Endothelial cell of umbilical vein (primary cell): Measurements from ENCODE around the gene TAS2R41. TPM values are rescaled to one million over a fixed set of nuclear protein-coding genes. Genes with fewer than 3 reads are reported as not detected.

ENCODE experiments used
- BruUV-seq: library from RNA; stranded (reverse); fragments of 400-500 nt; replicated peaks from 2 replicates; lab custom pipeline; 2021; lab: Mats Ljungman, UMichigan
- CTCF ChIA-PET: fragments of 300-600, 350-600 bp; sonication (Branson Sonifier 250); formaldehyde crosslinking; loops from one replicate; lab custom pipeline; 2021; ENCODE audit warnings: antibody characterized with exemption, inconsistent platforms; lab: Charles Lee
- POLR2A ChIA-PET: fragments of 300-600, 350-600 bp; sonication (Branson Sonifier 250); formaldehyde crosslinking; loops from one replicate; lab custom pipeline; 2021; ENCODE audit warnings: antibody characterized with exemption, inconsistent platforms; lab: Charles Lee
- DNase-seq: peaks from one replicate; pipeline ENCODE4 v3.0.0-alpha.2; 2011; ENCODE audit warnings: low read depth, low spot score
- FAIRE-seq: peaks from 2 replicates; lab custom pipeline; 2011; peaks lifted over from hg19 to GRCh38; lab: Jason Lieb, UNC
- H2AFZ ChIP-seq: 2 replicates; pipeline ENCODE4 v1.6.0; 2012; ENCODE audit warnings: low read depth, low read length, control low read depth, inconsistent platforms
- H3K27ac ChIP-seq: 2 replicates; pipeline ENCODE4 v1.5.1; 2011; ENCODE audit warnings: low read depth, mild to moderate bottlenecking, control low read depth, low read length, moderate library complexity; ENCODE audit not compliant: insufficient read depth
- H3K27me3 ChIP-seq, 2 experiments: 2 replicates each; pipeline versions ENCODE4 v1.6.0 to v1.6.1; 2011; ENCODE audit warnings: low read length in 2 of 2, mixed read lengths in 1 of 2; ENCODE audit not compliant: control insufficient read depth in 2 of 2, insufficient read depth in 2 of 2
- H3K36me3 ChIP-seq, 2 experiments: 2 replicates in 1 of 2; 3 replicates in 1 of 2; pipeline ENCODE4 v1.5.1; 2011; ENCODE audit warnings: low read length in 2 of 2, mild to moderate bottlenecking in 1 of 2, moderate library complexity in 1 of 2; ENCODE audit not compliant: control insufficient read depth in 2 of 2, insufficient read depth in 2 of 2; ENCODE audit errors: extremely low read depth in 1 of 2
- H3K4me1 ChIP-seq: 3 replicates; pipeline ENCODE4 v1.5.1; 2011; ENCODE audit warnings: mild to moderate bottlenecking, low read length; ENCODE audit not compliant: control insufficient read depth, insufficient read depth; ENCODE audit errors: extremely low read depth
- H3K4me2 ChIP-seq: 2 replicates; pipeline ENCODE4 v1.6.1; 2011; ENCODE audit warnings: low read length, control low read depth, mixed read lengths; ENCODE audit not compliant: insufficient read depth
- H3K4me3 ChIP-seq, 3 experiments: fragments of 200-600 bp in 1 of 3; sonication (generic), shearing (Covaris generic) in 1 of 3; replicated peaks in 1 of 3; 2 replicates each; pipeline ENCODE4 v1.5.1; 2011 to 2016; ENCODE audit warnings: control low read depth in 3 of 3, low read length in 3 of 3, mild to moderate bottlenecking in 2 of 3, inconsistent platforms in 1 of 3, low read depth in 1 of 3, moderate library complexity in 1 of 3; ENCODE audit not compliant: insufficient read depth in 1 of 3
- H3K79me2 ChIP-seq: 2 replicates; pipeline ENCODE4 v1.6.0; 2012; ENCODE audit warnings: low read length, inconsistent platforms; ENCODE audit not compliant: control insufficient read depth, insufficient read depth
- H3K9ac ChIP-seq: replicated peaks from 2 replicates; pipeline ENCODE3; 2011; ENCODE audit warnings: low read length, control low read depth; ENCODE audit not compliant: insufficient read depth; ENCODE audit errors: extremely low read depth
- H3K9me1 ChIP-seq: replicated peaks from 3 replicates; pipeline ENCODE4 v1.6.0; 2011; ENCODE audit warnings: mild to moderate bottlenecking, low read length; ENCODE audit not compliant: control insufficient read depth, insufficient read depth; ENCODE audit errors: extremely low read depth
- H3K9me3 ChIP-seq: replicated peaks from 2 replicates; pipeline ENCODE4 v1.5.1; 2012; ENCODE audit warnings: low read length, inconsistent platforms; ENCODE audit not compliant: control insufficient read depth, insufficient read depth
- H4K20me1 ChIP-seq: replicated peaks from 2 replicates; pipeline ENCODE3; 2011; ENCODE audit warnings: mild to moderate bottlenecking, low read length; ENCODE audit not compliant: control insufficient read depth, insufficient read depth; ENCODE audit errors: extremely low read depth
- CTCF ChIP-seq, 2 donors: IDR thresholded peaks; 1 replicate in 1 of 2; 2 replicates in 1 of 2; pipeline ENCODE4 v1.5.1; 2011; ENCODE audit warnings: low read length in 2 of 2, mild to moderate bottlenecking in 2 of 2, moderate library complexity in 2 of 2, control low read depth in 1 of 2, inconsistent platforms in 1 of 2, low read depth in 1 of 2; ENCODE audit not compliant: insufficient read depth in 1 of 2; ENCODE audit errors: extremely low read depth in 1 of 2
- EZH2 ChIP-seq: IDR thresholded peaks from 2 replicates; pipeline ENCODE4 v1.6.1; 2012; ENCODE audit warnings: borderline replicate concordance, low read depth, mild to moderate bottlenecking, moderate library complexity, low read length, inconsistent platforms; ENCODE audit not compliant: severe bottlenecking
- FOS ChIP-seq: IDR thresholded peaks from 2 replicates; pipeline ENCODE4 v1.6.1; 2011; ENCODE audit warnings: mild to moderate bottlenecking, low read length, moderate library complexity, borderline replicate concordance; ENCODE audit not compliant: insufficient read depth
- GATA2 ChIP-seq: IDR thresholded peaks from 2 replicates; pipeline ENCODE4 v1.7.0; 2011; ENCODE audit warnings: low read depth, mild to moderate bottlenecking, moderate library complexity, mixed read lengths, low read length; ENCODE audit not compliant: insufficient read length, insufficient read depth
- JUN ChIP-seq: IDR thresholded peaks from 2 replicates; pipeline ENCODE4 v1.6.1; 2011; ENCODE audit warnings: borderline replicate concordance, low read depth; ENCODE audit not compliant: insufficient read length, insufficient read depth
- MAX ChIP-seq: IDR thresholded peaks from 2 replicates; pipeline ENCODE4 v1.6.1; 2011; ENCODE audit not compliant: insufficient read depth, insufficient read length
- MYC ChIP-seq: IDR thresholded peaks from one replicate; pipeline ENCODE4 v1.6.1; 2011; ENCODE audit warnings: mild to moderate bottlenecking, low read depth, low read length
- POLR2A ChIP-seq: IDR thresholded peaks from 2 replicates; pipeline ENCODE4 v1.6.1; 2012; ENCODE audit warnings: low read depth, mild to moderate bottlenecking, control low read depth, low read length
- POLR2AphosphoS5 ChIP-seq: IDR thresholded peaks from 2 replicates; pipeline ENCODE4 v1.6.1; 2012; ENCODE audit warnings: low read depth, mild to moderate bottlenecking, control low read depth, low read length, moderate library complexity; ENCODE audit not compliant: insufficient read depth
- dilution Hi-C: fragments of 300-500 bp; cut with MboI; formaldehyde crosslinking; loops from one replicate; pipeline ENCODE4 v1.15.0; 2019; ENCODE audit warnings: low sequenced_read_pairs; ENCODE audit not compliant: extremely low pct_ligation_motif_present
- intact Hi-C: fragments of 100-400 bp; cut with micrococcal nuclease; formaldehyde crosslinking; loops from one replicate; pipeline ENCODE4 v1.10.0; 2022
- polyA plus RNA-seq, 4 experiments: library from polyadenylated mRNA; depleted of rRNA in 3 of 4; stranded (reverse) in 3 of 4; unstranded in 1 of 4; fragments of >200 nt; gene quantifications; 2 replicates each; pipeline versions ENCODE4 v1.2.1 to v1.2.3, GENCODE V29; 2011 to 2012; ENCODE audit warnings: missing spikeins in 1 of 4
- total RNA-seq: library from RNA; stranded (reverse); gene quantifications from 2 replicates; pipeline ENCODE4 v1.2.3, GENCODE V29; 2021

Gene TAS2R41
- total and polyA plus RNA-seq, 2 donors (not counting 3 experiments of a cell fraction or from before 2014, with no cell fraction given), result not detected

- Histone ChIP-seq H3K4me2 (no peak overlapping the region), H2AFZ (no peak overlapping the region), H3K27ac (no peak overlapping the region), H3K9ac (no peak overlapping the region), H3K79me2 (no peaks in the 10 kb centered on the region), H3K36me3 (no peaks in the 10 kb centered on the region), H3K4me3 (no peak overlapping the region), H3K9me1 (no peaks in the 10 kb centered on the region), H4K20me1 (no peaks in the 10 kb centered on the region), H3K4me1 (peaks cover 10% of the 10 kb centered on the region), H3K9me3 (no peaks in the 10 kb centered on the region), H3K27me3 (peaks cover 0 to 2% of the 10 kb centered on the region in 2 experiments)
- no peak for TF ChIP-seq MAX
- no peak for TF ChIP-seq EZH2
- no peak for TF ChIP-seq FOS
- TF ChIP-seq POLR2AphosphoS5, result no peak
- no peak for TF ChIP-seq POLR2A
- TF ChIP-seq MYC, result no peak
- TF ChIP-seq JUN, result no peak
- TF ChIP-seq GATA2, result no peak
- DNase-seq (no peak), FAIRE-seq (no peak)
- CTCF ChIA-PET, result no interaction called here
- POLR2A ChIA-PET, result no interaction called here
- dilution Hi-C loops, result no loop called here
- intact Hi-C loops, result no loop called here
- BruUV-seq, result no TSS peak
These were observed 29.2 kb upstream of the TAS2R41 start for GRCh38 chr7:143448429-143448828.

- no peak overlapping the region for H3K4me3 ChIP-seq
- H3K9me3 ChIP-seq, result no peaks in the 10 kb centered on the region
- no TSS peak for BruUV-seq
- DNase-seq (no peak), FAIRE-seq (no peak)
- H3K9me1 ChIP-seq, result no peaks in the 10 kb centered on the region
- H3K9ac ChIP-seq, result no peak overlapping the region
- intact Hi-C loops (no loop called here), dilution Hi-C loops (no loop called here)
- TF ChIP-seq JUN (no peak), EZH2 (no peak), CTCF (IDR thresholded peaks at IDR 0.05; ENCODE audit: extremely low read depth in 1 of 2, insufficient read depth in 1 of 2, low read depth in 1 of 2, low read length in 2 of 2) (no peak), POLR2AphosphoS5 (no peak), GATA2 (no peak), FOS (no peak), POLR2A (no peak), MAX (no peak), MYC (no peak)
- POLR2A ChIA-PET, result no interaction called here
- no peaks in the 10 kb centered on the region for H3K36me3 ChIP-seq
- H3K79me2 ChIP-seq, result no peaks in the 10 kb centered on the region
- CTCF ChIA-PET, result no interaction called here
- no peaks in the 10 kb centered on the region for H4K20me1 ChIP-seq
- H2AFZ ChIP-seq, result no peak overlapping the region
- H3K4me2 ChIP-seq, result no peak overlapping the region
- peaks cover 0 to 1% of the 10 kb centered on the region in 2 experiments for H3K27me3 ChIP-seq
- peaks cover 10% of the 10 kb centered on the region for H3K4me1 ChIP-seq
- no peak overlapping the region for H3K27ac ChIP-seq
These were observed 27.9 kb upstream of the TAS2R41 start for GRCh38 chr7:143449793-143450192.
